NT2/D1 (cell line): ENCODE data around the gene FTL.

Experiments used
- SUZ12 ChIP-seq: IDR thresholded peaks from 2 replicates; pipeline ENCODE4 v1.6.1; 2011; ENCODE audit not compliant: insufficient read length, insufficient read depth; ENCODE audit errors: extremely low read depth
- YY1 ChIP-seq: IDR thresholded peaks from 2 replicates; pipeline ENCODE4 v1.6.1; 2011; ENCODE audit not compliant: insufficient read length, insufficient read depth
- ZNF274 ChIP-seq: IDR thresholded peaks from 2 replicates; pipeline ENCODE4 v1.6.1; 2011; ENCODE audit warnings: mild to moderate bottlenecking, low read depth, low read length

DNA sequence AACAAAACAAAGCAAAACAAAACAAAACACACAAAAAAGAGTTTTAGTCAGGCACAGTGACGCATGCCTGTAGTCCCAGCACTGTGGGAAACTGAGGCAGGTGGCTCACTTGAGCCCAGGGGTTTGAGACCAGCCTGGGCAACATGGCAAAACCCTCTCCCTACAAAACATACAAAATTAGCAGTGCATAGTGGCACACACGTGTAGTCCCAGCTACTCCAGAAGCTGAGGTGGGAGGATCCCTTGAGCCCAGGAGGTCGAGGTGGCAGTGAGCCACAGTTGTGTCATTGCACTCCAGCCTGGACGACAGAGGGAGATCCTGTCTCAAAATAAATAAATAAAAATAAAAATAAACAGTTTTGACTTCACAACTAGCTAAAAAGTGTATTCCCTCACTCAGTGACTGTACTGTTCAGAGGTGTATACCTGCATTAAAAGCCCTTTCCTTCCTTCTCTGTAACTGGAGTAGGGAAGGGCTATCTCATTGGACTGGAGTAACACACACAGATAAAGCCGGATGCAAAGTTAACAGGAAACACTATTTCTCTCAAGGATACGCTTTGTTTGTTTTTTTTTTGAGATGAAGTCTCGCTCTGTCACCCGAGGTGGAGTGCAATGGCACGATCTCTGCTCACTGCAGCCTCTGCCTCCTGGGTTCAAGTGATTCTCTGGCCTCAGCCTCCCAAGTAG lies 14.1 kb upstream of the FTL start:
- TF ChIP-seq YY1 (no peak), ZNF274 (no peak), SUZ12 (no peak)
